ENCODE measurements around the gene GOLGA2. TPM values are rescaled to one million over a fixed set of nuclear protein-coding genes. Genes with fewer than 3 reads are reported as not detected.
"Not testable (repeated sequence)": the region's sequence is repeated elsewhere in the genome, so short reads cannot be mapped to it uniquely, and the experiment has no call there.

GOLGA2 gene
- total RNA-seq, 1 experiment from 2014 or later, result 37.9 TPM

GRCh38 chr9:128245421-128246151, 30.2 kb downstream of the GOLGA2 start:
- DNase-seq (ENCODE audit: low spot score), result no peak

GRCh38 chr9:128244837-128245231, 31.0 kb downstream of the GOLGA2 start:
- DNase-seq (ENCODE audit: low spot score), result no peak
- in situ Hi-C loops (cut with HindIII; ENCODE audit: low sequenced_read_pairs), result no loop called here

More at GRCh38 chr9:128245421-128246151, 30.2 kb downstream of the GOLGA2 start:
- in situ Hi-C loops (cut with HindIII; ENCODE audit: low sequenced_read_pairs), result no loop called here

- in situ Hi-C loops (cut with HindIII; ENCODE audit: low sequenced_read_pairs), result no loop called here
- DNase-seq (ENCODE audit: low spot score), result no peak
Observed at GRCh38 chr9:128244091-128244836, 31.5 kb downstream of the GOLGA2 start.

GRCh38 chr9:128243215-128244018, 32.4 kb downstream of the GOLGA2 start:
- in situ Hi-C loops (cut with HindIII; ENCODE audit: low sequenced_read_pairs), result no loop called here
- no peak for DNase-seq (ENCODE audit: low spot score)

GRCh38 chr9:128242828-128243214, 33.0 kb downstream of the GOLGA2 start:
- in situ Hi-C loops (cut with HindIII; ENCODE audit: low sequenced_read_pairs), result no loop called here
- no peak for DNase-seq (ENCODE audit: low spot score)

GRCh38 chr9:128242124-128242523, 33.7 kb downstream of the GOLGA2 start:
- in situ Hi-C loops (cut with HindIII; ENCODE audit: low sequenced_read_pairs), result no loop called here

GRCh38 chr9:128233817-128234406, 41.9 kb downstream of the GOLGA2 start:
- in situ Hi-C loops (cut with HindIII; ENCODE audit: low sequenced_read_pairs), result no loop called here
- no peak for DNase-seq (ENCODE audit: low spot score)

More at GRCh38 chr9:128242124-128242523, 33.7 kb downstream of the GOLGA2 start:
- DNase-seq (ENCODE audit: low spot score), result no peak

GRCh38 chr9:128232528-128233428, 43.0 kb downstream of the GOLGA2 start:
- no peak for DNase-seq (ENCODE audit: low spot score)
- in situ Hi-C loops (cut with HindIII; ENCODE audit: low sequenced_read_pairs), result no loop called here

GRCh38 chr9:128231638-128232527, 43.9 kb downstream of the GOLGA2 start:
- no peak for DNase-seq (ENCODE audit: low spot score)
- in situ Hi-C loops (cut with HindIII; ENCODE audit: low sequenced_read_pairs), result no loop called here

GRCh38 chr9:128230897-128231296, 44.9 kb downstream of the GOLGA2 start:
- DNase-seq (ENCODE audit: low spot score); in situ Hi-C loops (cut with HindIII; ENCODE audit: low sequenced_read_pairs): not testable (repeated sequence)

GRCh38 chr9:128226412-128226801, 49.4 kb downstream of the GOLGA2 start:
- no peak for DNase-seq (ENCODE audit: low spot score)
- in situ Hi-C loops (cut with HindIII; ENCODE audit: low sequenced_read_pairs), result no loop called here

- DNase-seq (ENCODE audit: low spot score), result no peak
- in situ Hi-C loops (cut with HindIII; ENCODE audit: low sequenced_read_pairs), result no loop called here
Observed at GRCh38 chr9:128225770-128226411, 49.9 kb downstream of the GOLGA2 start.

GRCh38 chr9:128224877-128225276, 50.9 kb downstream of the GOLGA2 start:
- in situ Hi-C loops (cut with HindIII; ENCODE audit: low sequenced_read_pairs), result no loop called here

GRCh38 chr9:128222880-128223670, 52.7 kb downstream of the GOLGA2 start:
- peak; percentile 77 for DNase-seq (ENCODE audit: low spot score)
- in situ Hi-C loops (cut with HindIII; ENCODE audit: low sequenced_read_pairs), result no loop called here

More at GRCh38 chr9:128224877-128225276, 50.9 kb downstream of the GOLGA2 start:
- no peak for DNase-seq (ENCODE audit: low spot score)

GRCh38 chr9:128222026-128222425, 53.8 kb downstream of the GOLGA2 start:
- in situ Hi-C loops (cut with HindIII; ENCODE audit: low sequenced_read_pairs), result no loop called here
- no peak for DNase-seq (ENCODE audit: low spot score)

GRCh38 chr9:128219831-128220230, 56.0 kb downstream of the GOLGA2 start:
- no peak for DNase-seq (ENCODE audit: low spot score)
- in situ Hi-C loops (cut with HindIII; ENCODE audit: low sequenced_read_pairs), result no loop called here

Data from G401 (cell line).